Measurements from ENCODE around the gene ARHGEF3.

Gene ARHGEF3

GRCh38 chr3:56806407-56806806 lies 4.7 kb upstream of the ARHGEF3 start:
- ChIA-PET POLR2A (no interaction called here), CTCF (no interaction called here)
- Histone ChIP-seq H3K9me3 (ENCODE audit: control insufficient read depth, insufficient read depth, low read depth, low read length) (no peaks in the 10 kb centered on the region), H3K27ac (ENCODE audit: extremely low read depth, low read depth, low read length) (no peak overlapping the region), H3K4me1 (ENCODE audit: control insufficient read depth, insufficient read depth, low read length) (peaks cover 9% of the 10 kb centered on the region), H3K4me3 (ENCODE audit: low read depth, low read length) (no peak overlapping the region), H3K36me3 (ENCODE audit: control insufficient read depth in 2 of 2, insufficient read depth in 1 of 2, low read length in 2 of 2) (no peaks in the 10 kb centered on the region)
- TF ChIP-seq YY2 (tag by site-specific recombination; IDR thresholded peaks at IDR 0.05) (no peak), BCL11A (tag by site-specific recombination; IDR thresholded peaks at IDR 0.05; ENCODE audit: low read depth) (no peak), ZNF518A (tag by site-specific recombination; conservative IDR thresholded peaks at IDR 0.05; ENCODE audit: low read depth) (no peak), SP2 (tag by site-specific recombination; IDR thresholded peaks at IDR 0.05) (no peak), ZNF341 (tag by site-specific recombination; IDR thresholded peaks at IDR 0.05; ENCODE audit: low read depth) (no peak), ZNF473 (tag by site-specific recombination; IDR thresholded peaks at IDR 0.05) (no peak), ZNF121 (tag by site-specific recombination; IDR thresholded peaks at IDR 0.05) (no peak), ZNF292 (tag by site-specific recombination; IDR thresholded peaks at IDR 0.05; ENCODE audit: borderline replicate concordance, low read depth) (no peak), KLF8 (tag by site-specific recombination; IDR thresholded peaks at IDR 0.05) (no peak), SP7 (tag by site-specific recombination; IDR thresholded peaks at IDR 0.05) (no peak), GLIS1 (tag by site-specific recombination; IDR thresholded peaks at IDR 0.05) (no peak), KLF9 (tag by site-specific recombination; IDR thresholded peaks at IDR 0.05; ENCODE audit: low read depth) (no peak), ZNF692 (tag by site-specific recombination; IDR thresholded peaks at IDR 0.05) (no peak), ZNF521 (tag by site-specific recombination; IDR thresholded peaks at IDR 0.05) (no peak), ZNF184 (tag by site-specific recombination; IDR thresholded peaks at IDR 0.05) (no peak)

- H3K4me1 ChIP-seq (ENCODE audit: control insufficient read depth, insufficient read depth, low read length), result peaks cover 12% of the 10 kb centered on the region
- POLR2A ChIA-PET, result no interaction called here
- H3K9me3 ChIP-seq (ENCODE audit: control insufficient read depth, insufficient read depth, low read depth, low read length), result no peaks in the 10 kb centered on the region
- no peak overlapping the region for H3K27ac ChIP-seq (ENCODE audit: extremely low read depth, low read depth, low read length)
- H3K36me3 ChIP-seq (ENCODE audit: control insufficient read depth in 2 of 2, insufficient read depth in 1 of 2, low read length in 2 of 2), result no peaks in the 10 kb centered on the region
- no peak overlapping the region for H3K4me3 ChIP-seq (ENCODE audit: low read depth, low read length)
- CTCF ChIA-PET, result interaction anchor here (0.6 to 5.4 kb wide), 3 partner anchors 9 to 156 kb away, joined by 3 to 44 read pairs (median 4); no protein-coding TSS in a partner anchor
- TF ChIP-seq ZNF211 (tag by site-specific recombination; IDR thresholded peaks at IDR 0.05; ENCODE audit: low read depth) (no peak), ZNF24 (tag by site-specific recombination; IDR thresholded peaks at IDR 0.05) (no peak), ZNF777 (tag by site-specific recombination; IDR thresholded peaks at IDR 0.05; ENCODE audit: borderline replicate concordance) (no peak), KLF10 (tag by site-specific recombination; IDR thresholded peaks at IDR 0.05) (no peak), ZNF140 (tag by site-specific recombination; IDR thresholded peaks at IDR 0.05) (no peak), ZSCAN4 (tag by site-specific recombination; IDR thresholded peaks at IDR 0.05) (no peak), KLF8 (tag by site-specific recombination; IDR thresholded peaks at IDR 0.05) (no peak), ZSCAN30 (tag by site-specific recombination; IDR thresholded peaks at IDR 0.05) (no peak), ZNF785 (tag by site-specific recombination; IDR thresholded peaks at IDR 0.05) (no peak), ZNF175 (tag by site-specific recombination; IDR thresholded peaks at IDR 0.05) (no peak), KLF17 (tag by site-specific recombination; IDR thresholded peaks at IDR 0.05) (no peak), ZNF114 (tag by site-specific recombination; IDR thresholded peaks at IDR 0.05) (no peak), AEBP2 (tag by site-specific recombination; IDR thresholded peaks at IDR 0.05; ENCODE audit: borderline replicate concordance) (no peak), ZNF707 (tag by site-specific recombination; IDR thresholded peaks at IDR 0.05) (no peak)
These were observed 1.0 kb upstream of the ARHGEF3 start for GRCh38 chr3:56802790-56803189.

All from HEK293 (cell line).